GM12891 (cell line): ENCODE measurements around the gene SEPTIN10.

Experiments
- POLR2AphosphoS5 ChIP-seq: IDR thresholded peaks from 2 replicates; pipeline ENCODE4 v1.6.1; 2011; ENCODE audit warnings: low read depth, low read length, control low read depth
- POU2F2 ChIP-seq: IDR thresholded peaks from 2 replicates; pipeline ENCODE4 v1.6.1; 2011; ENCODE audit warnings: low read depth, mild to moderate bottlenecking, control low read depth, low read length, moderate library complexity

DNA sequence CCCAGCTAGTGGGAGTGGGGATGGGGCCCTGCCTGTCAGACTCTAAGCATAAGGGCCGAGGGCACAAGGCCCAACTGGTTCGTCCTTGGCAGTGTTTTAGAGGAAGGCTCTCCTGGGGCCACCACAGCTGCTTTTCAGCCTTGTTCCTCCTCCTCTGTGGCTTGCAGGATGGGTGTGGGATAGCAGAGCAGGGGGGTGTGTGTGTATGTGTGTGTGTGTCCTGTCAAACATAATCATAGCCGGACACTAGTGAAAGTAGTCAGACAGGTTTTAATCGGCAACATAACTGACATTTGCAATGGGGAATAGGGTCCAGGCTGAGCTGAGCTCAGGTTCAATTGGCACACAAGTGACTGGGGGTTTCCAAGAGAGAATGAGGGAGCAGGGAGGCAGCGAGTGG lies 114.2 kb downstream of the SEPTIN10 start:
- no peak for TF ChIP-seq POLR2AphosphoS5
- TF ChIP-seq POU2F2: no peak
